ENCODE data around the gene ADAMTS2. TPM values are rescaled to one million over a fixed set of nuclear protein-coding genes. Genes with fewer than 3 reads are reported as not detected.

ADAMTS2 gene
- total and polyA plus RNA-seq, 2 of the 8 experiments (the other 6 are each of a cell fraction or from before 2014, with no cell fraction given): 6.6 to 7.3 TPM

DNA sequence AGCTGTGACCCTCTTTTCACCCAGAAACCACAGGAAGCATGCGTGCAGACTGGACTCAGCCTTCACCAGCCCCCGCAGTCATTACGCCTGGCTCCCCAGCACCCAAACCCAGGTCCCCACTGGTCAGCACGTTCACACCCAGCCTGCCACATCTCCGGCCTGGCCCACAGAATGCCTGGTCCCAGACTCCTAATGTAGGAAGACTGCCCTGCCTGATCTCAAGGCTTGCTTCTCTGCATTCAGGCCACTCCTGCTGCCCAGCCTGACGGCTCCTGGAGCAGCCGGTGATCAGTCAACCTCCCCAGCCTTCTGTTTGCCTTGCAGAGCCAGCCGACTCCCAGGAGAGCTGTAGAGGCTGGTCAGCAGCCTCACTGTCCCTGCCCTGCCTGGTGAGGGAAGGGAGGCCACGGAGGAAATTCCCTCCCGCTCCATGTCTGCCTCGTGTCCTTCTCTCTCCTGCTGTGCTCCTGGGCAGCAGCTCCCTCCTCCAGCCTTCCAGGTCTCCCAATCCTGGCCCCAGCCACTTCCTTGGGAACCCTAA lies 25.4 kb downstream of the ADAMTS2 start (continued):
- TF ChIP-seq CBX8 (IDR thresholded peaks at IDR 0.05; ENCODE audit: borderline replicate concordance, low read depth, low read length) (no peak), TAF7 (optimal IDR thresholded peaks at IDR 0.05; ENCODE audit: borderline replicate concordance, low read depth, low read length) (no peak)
- TF ChIP-seq, protein P1, sequence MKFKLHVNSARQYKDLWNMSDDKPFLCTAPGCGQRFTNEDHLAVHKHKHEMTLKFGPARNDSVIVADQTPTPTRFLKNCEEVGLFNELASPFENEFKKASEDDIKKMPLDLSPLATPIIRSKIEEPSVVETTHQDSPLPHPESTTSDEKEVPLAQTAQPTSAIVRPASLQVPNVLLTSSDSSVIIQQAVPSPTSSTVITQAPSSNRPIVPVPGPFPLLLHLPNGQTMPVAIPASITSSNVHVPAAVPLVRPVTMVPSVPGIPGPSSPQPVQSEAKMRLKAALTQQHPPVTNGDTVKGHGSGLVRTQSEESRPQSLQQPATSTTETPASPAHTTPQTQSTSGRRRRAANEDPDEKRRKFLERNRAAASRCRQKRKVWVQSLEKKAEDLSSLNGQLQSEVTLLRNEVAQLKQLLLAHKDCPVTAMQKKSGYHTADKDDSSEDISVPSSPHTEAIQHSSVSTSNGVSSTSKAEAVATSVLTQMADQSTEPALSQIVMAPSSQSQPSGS (IDR thresholded peaks at IDR 0.05; ENCODE audit: low read length): no peak
